ENCODE results near the gene DPRX. TPM values are rescaled to one million over a fixed set of nuclear protein-coding genes. Genes with fewer than 3 reads are reported as not detected.

DPRX gene
- total and polyA plus RNA-seq, 2 of the 13 experiments (the other 11 are each of a cell fraction or from before 2014, with no cell fraction given) = not detected

DNA sequence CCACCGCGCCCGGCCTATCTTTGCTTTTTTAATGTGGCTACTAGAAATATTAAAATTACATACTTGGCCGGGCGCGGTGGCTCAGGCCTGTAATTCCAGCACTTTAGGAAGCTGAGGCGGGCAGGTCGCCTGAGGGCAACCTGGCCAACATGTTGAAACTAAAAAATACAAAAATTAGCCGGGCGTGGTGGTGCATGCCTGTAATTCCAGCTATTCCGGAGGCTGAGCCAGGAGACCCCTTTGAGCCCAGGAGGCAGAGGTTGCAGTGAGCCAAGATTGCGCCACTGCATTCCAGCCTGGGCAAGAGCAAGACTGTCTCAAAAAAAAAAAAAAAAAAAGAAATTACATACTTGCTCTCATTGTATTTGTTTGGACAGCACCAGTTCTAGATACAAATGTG lies 34.8 kb upstream of the DPRX start (continued):
- TF ChIP-seq ZNF180 (CRISPR knock-in tag; IDR thresholded peaks at IDR 0.05; ENCODE audit: borderline replicate concordance, low read depth) (no peak), KMT2B (CRISPR knock-in tag; IDR thresholded peaks at IDR 0.05) (no peak), ZNF749 (CRISPR knock-in tag; IDR thresholded peaks at IDR 0.05; ENCODE audit: borderline replicate concordance) (no peak), MATR3 (CRISPR knock-in tag; IDR thresholded peaks at IDR 0.05) (no peak), ZFX (CRISPR knock-in tag; IDR thresholded peaks at IDR 0.05; ENCODE audit: low read depth) (no peak), ZNF569 (CRISPR knock-in tag; IDR thresholded peaks at IDR 0.05; ENCODE audit: borderline replicate concordance) (no peak), HOXA7 (CRISPR knock-in tag; IDR thresholded peaks at IDR 0.05) (no peak)
- TF ChIP-seq, protein P1, sequence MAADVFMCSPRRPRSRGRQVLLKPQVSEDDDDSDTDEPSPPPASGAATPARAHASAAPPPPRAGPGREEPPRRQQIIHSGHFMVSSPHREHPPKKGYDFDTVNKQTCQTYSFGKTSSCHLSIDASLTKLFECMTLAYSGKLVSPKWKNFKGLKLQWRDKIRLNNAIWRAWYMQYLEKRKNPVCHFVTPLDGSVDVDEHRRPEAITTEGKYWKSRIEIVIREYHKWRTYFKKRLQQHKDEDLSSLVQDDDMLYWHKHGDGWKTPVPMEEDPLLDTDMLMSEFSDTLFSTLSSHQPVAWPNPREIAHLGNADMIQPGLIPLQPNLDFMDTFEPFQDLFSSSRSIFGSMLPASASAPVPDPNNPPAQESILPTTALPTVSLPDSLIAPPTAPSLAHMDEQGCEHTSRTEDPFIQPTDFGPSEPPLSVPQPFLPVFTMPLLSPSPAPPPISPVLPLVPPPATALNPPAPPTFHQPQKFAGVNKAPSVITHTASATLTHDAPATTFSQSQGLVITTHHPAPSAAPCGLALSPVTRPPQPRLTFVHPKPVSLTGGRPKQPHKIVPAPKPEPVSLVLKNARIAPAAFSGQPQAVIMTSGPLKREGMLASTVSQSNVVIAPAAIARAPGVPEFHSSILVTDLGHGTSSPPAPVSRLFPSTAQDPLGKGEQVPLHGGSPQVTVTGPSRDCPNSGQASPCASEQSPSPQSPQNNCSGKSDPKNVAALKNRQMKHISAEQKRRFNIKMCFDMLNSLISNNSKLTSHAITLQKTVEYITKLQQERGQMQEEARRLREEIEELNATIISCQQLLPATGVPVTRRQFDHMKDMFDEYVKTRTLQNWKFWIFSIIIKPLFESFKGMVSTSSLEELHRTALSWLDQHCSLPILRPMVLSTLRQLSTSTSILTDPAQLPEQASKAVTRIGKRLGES (CRISPR knock-in tag; IDR thresholded peaks at IDR 0.05; ENCODE audit: borderline replicate concordance) = no peak
- TF ChIP-seq, protein P2, sequence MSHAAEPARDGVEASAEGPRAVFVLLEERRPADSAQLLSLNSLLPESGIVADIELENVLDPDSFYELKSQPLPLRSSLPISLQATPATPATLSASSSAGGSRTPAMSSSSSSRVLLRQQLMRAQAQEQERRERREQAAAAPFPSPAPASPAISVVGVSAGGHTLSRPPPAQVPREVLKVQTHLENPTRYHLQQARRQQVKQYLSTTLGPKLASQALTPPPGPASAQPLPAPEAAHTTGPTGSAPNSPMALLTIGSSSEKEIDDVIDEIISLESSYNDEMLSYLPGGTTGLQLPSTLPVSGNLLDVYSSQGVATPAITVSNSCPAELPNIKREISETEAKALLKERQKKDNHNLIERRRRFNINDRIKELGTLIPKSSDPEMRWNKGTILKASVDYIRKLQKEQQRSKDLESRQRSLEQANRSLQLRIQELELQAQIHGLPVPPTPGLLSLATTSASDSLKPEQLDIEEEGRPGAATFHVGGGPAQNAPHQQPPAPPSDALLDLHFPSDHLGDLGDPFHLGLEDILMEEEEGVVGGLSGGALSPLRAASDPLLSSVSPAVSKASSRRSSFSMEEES (CRISPR knock-in tag; IDR thresholded peaks at IDR 0.05) = no peak
- TF ChIP-seq, protein P3, sequence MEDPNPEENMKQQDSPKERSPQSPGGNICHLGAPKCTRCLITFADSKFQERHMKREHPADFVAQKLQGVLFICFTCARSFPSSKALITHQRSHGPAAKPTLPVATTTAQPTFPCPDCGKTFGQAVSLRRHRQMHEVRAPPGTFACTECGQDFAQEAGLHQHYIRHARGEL (CRISPR knock-in tag; IDR thresholded peaks at IDR 0.05) = no peak
- TF ChIP-seq, protein P4, sequence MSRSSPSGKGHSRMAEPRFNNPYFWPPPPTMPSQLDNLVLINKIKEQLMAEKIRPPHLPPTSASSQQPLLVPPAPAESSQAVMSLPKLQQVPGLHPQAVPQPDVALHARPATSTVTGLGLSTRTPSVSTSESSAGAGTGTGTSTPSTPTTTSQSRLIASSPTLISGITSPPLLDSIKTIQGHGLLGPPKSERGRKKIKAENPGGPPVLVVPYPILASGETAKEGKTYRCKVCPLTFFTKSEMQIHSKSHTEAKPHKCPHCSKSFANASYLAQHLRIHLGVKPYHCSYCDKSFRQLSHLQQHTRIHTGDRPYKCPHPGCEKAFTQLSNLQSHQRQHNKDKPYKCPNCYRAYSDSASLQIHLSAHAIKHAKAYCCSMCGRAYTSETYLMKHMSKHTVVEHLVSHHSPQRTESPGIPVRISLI (CRISPR knock-in tag; IDR thresholded peaks at IDR 0.05; ENCODE audit: borderline replicate concordance) = peak; percentile 87
- TF ChIP-seq, protein P5, sequence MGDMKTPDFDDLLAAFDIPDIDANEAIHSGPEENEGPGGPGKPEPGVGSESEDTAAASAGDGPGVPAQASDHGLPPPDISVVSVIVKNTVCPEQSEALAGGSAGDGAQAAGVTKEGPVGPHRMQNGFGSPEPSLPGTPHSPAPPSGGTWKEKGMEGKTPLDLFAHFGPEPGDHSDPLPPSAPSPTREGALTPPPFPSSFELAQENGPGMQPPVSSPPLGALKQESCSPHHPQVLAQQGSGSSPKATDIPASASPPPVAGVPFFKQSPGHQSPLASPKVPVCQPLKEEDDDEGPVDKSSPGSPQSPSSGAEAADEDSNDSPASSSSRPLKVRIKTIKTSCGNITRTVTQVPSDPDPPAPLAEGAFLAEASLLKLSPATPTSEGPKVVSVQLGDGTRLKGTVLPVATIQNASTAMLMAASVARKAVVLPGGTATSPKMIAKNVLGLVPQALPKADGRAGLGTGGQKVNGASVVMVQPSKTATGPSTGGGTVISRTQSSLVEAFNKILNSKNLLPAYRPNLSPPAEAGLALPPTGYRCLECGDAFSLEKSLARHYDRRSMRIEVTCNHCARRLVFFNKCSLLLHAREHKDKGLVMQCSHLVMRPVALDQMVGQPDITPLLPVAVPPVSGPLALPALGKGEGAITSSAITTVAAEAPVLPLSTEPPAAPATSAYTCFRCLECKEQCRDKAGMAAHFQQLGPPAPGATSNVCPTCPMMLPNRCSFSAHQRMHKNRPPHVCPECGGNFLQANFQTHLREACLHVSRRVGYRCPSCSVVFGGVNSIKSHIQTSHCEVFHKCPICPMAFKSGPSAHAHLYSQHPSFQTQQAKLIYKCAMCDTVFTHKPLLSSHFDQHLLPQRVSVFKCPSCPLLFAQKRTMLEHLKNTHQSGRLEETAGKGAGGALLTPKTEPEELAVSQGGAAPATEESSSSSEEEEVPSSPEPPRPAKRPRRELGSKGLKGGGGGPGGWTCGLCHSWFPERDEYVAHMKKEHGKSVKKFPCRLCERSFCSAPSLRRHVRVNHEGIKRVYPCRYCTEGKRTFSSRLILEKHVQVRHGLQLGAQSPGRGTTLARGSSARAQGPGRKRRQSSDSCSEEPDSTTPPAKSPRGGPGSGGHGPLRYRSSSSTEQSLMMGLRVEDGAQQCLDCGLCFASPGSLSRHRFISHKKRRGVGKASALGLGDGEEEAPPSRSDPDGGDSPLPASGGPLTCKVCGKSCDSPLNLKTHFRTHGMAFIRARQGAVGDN (CRISPR knock-in tag; IDR thresholded peaks at IDR 0.05) = peak; percentile 48; the same call in 1 of the 2 replicates
- TF ChIP-seq, protein P6, sequence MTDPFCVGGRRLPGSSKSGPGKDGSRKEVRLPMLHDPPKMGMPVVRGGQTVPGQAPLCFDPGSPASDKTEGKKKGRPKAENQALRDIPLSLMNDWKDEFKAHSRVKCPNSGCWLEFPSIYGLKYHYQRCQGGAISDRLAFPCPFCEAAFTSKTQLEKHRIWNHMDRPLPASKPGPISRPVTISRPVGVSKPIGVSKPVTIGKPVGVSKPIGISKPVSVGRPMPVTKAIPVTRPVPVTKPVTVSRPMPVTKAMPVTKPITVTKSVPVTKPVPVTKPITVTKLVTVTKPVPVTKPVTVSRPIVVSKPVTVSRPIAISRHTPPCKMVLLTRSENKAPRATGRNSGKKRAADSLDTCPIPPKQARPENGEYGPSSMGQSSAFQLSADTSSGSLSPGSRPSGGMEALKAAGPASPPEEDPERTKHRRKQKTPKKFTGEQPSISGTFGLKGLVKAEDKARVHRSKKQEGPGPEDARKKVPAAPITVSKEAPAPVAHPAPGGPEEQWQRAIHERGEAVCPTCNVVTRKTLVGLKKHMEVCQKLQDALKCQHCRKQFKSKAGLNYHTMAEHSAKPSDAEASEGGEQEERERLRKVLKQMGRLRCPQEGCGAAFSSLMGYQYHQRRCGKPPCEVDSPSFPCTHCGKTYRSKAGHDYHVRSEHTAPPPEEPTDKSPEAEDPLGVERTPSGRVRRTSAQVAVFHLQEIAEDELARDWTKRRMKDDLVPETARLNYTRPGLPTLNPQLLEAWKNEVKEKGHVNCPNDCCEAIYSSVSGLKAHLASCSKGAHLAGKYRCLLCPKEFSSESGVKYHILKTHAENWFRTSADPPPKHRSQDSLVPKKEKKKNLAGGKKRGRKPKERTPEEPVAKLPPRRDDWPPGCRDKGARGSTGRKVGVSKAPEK (CRISPR knock-in tag; IDR thresholded peaks at IDR 0.05; ENCODE audit: borderline replicate concordance) = no peak
- TF ChIP-seq, protein P7, sequence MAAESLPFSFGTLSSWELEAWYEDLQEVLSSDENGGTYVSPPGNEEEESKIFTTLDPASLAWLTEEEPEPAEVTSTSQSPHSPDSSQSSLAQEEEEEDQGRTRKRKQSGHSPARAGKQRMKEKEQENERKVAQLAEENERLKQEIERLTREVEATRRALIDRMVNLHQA (CRISPR knock-in tag; IDR thresholded peaks at IDR 0.05) = no peak
